ENCODE measurements around the gene IPO4. TPM values are rescaled to one million over a fixed set of nuclear protein-coding genes. Genes with fewer than 3 reads are reported as not detected.

The IPO4 gene
- total and polyA plus RNA-seq, 2 of the 13 experiments (the other 11 are each of a cell fraction or from before 2014, with no cell fraction given), result 39.0 to 179 TPM

DNA sequence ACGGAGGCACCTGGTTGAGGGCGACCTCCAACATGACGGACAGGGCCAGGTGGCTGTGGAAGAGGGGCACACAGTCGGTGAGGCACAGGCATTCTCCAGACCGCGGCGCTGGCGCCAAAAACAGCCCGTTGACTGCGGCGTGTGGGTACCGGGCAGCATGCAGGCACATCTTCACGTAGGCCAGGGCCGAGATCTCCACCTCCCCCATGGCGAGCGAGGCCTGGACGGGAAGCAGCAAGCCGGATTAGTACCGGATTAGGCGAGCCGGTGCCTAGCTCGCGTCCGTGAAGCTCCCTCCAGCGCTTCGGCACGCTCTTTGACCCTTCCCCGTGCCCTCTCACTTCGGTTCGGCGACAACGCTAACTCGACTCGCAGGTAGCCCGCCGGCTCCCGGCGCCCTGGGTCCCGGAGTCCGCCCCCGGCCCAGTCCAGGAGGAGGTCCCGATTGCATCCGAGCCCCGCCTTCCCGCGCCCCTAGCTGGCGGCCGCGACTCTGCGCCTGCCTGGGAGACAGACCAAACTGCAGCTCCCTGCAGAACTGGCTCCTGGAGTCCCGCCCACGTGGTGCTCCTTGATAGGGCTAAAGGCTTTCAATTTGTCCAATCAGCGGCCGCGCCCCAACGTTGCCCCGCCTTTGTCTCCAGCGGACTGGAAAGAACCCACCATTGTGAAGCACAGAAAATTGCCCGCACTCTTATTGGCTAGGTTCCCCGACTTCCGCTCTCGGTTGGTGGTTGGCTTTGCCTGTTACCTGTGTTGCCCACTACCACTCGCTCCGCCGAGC is 47.3 kb downstream of the IPO4 start, which contains the start of gene EMC9 (continued):
- TF ChIP-seq, protein P1, sequence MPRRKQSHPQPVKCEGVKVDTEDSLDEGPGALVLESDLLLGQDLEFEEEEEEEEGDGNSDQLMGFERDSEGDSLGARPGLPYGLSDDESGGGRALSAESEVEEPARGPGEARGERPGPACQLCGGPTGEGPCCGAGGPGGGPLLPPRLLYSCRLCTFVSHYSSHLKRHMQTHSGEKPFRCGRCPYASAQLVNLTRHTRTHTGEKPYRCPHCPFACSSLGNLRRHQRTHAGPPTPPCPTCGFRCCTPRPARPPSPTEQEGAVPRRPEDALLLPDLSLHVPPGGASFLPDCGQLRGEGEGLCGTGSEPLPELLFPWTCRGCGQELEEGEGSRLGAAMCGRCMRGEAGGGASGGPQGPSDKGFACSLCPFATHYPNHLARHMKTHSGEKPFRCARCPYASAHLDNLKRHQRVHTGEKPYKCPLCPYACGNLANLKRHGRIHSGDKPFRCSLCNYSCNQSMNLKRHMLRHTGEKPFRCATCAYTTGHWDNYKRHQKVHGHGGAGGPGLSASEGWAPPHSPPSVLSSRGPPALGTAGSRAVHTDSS (CRISPR knock-in tag; conservative IDR thresholded peaks at IDR 0.05), result peak; percentile 100
- TF ChIP-seq RFX1 (IDR thresholded peaks at IDR 0.05), result no peak; the same call in 1 of the 2 replicates
- TF ChIP-seq HNF4G (IDR thresholded peaks at IDR 0.05; ENCODE audit: borderline replicate concordance, low read depth, low read length), result 0 out of 2 replicates have a peak, but pooled peaks have one; percentile 23
- peak; percentile 91 for TF ChIP-seq HNF4G (CRISPR knock-in tag; IDR thresholded peaks at IDR 0.05; ENCODE audit: borderline replicate concordance, low read depth)
- peak; percentile 86 for TF ChIP-seq MYC (CRISPR knock-in tag; IDR thresholded peaks at IDR 0.05; ENCODE audit: borderline replicate concordance)
- peak; percentile 77; the same call in 1 of the 2 replicates for TF ChIP-seq ZNF768 (CRISPR knock-in tag; IDR thresholded peaks at IDR 0.05)
- TF ChIP-seq KLF13 (CRISPR knock-in tag; IDR thresholded peaks at IDR 0.05), result peak; percentile 94
- TF ChIP-seq ZNF350 (CRISPR knock-in tag; IDR thresholded peaks at IDR 0.05; ENCODE audit: borderline replicate concordance, low read depth), result peak; percentile 99
- TF ChIP-seq, protein P2, sequence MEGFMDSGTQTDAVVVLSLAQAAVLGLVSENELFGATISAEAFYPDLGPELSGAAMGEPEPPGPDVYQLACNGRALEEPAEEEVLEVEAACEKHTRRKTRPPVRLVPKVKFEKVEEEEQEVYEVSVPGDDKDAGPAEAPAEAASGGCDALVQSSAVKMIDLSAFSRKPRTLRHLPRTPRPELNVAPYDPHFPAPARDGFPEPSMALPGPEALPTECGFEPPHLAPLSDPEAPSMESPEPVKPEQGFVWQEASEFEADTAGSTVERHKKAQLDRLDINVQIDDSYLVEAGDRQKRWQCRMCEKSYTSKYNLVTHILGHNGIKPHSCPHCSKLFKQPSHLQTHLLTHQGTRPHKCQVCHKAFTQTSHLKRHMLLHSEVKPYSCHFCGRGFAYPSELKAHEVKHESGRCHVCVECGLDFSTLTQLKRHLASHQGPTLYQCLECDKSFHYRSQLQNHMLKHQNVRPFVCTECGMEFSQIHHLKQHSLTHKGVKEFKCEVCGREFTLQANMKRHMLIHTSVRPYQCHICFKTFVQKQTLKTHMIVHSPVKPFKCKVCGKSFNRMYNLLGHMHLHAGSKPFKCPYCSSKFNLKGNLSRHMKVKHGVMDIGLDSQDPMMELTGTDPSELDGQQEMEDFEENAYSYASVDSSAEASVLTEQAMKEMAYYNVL (CRISPR knock-in tag; IDR thresholded peaks at IDR 0.05; ENCODE audit: borderline replicate concordance), result peak; percentile 48; the same call in 1 of the 2 replicates
- TF ChIP-seq FOXK2 (IDR thresholded peaks at IDR 0.05), result peak; percentile 57; the same call in 1 of the 2 replicates
- TF ChIP-seq, protein P3, sequence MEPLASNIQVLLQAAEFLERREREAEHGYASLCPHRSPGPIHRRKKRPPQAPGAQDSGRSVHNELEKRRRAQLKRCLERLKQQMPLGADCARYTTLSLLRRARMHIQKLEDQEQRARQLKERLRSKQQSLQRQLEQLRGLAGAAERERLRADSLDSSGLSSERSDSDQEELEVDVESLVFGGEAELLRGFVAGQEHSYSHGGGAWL (CRISPR knock-in tag; IDR thresholded peaks at IDR 0.05), result peak; percentile 95
- TF ChIP-seq, protein P4, sequence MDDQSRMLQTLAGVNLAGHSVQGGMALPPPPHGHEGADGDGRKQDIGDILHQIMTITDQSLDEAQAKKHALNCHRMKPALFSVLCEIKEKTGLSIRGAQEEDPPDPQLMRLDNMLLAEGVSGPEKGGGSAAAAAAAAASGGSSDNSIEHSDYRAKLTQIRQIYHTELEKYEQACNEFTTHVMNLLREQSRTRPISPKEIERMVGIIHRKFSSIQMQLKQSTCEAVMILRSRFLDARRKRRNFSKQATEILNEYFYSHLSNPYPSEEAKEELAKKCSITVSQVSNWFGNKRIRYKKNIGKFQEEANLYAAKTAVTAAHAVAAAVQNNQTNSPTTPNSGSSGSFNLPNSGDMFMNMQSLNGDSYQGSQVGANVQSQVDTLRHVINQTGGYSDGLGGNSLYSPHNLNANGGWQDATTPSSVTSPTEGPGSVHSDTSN (CRISPR knock-in tag; IDR thresholded peaks at IDR 0.05; ENCODE audit: borderline replicate concordance), result no peak
- peak; percentile 7 for TF ChIP-seq ADNP (CRISPR knock-in tag; IDR thresholded peaks at IDR 0.05)
- TF ChIP-seq BHLHE40 (IDR thresholded peaks at IDR 0.05; ENCODE audit: low read length), result no peak; the same call in 1 of the 2 replicates
- TF ChIP-seq THYN1 (CRISPR knock-in tag; IDR thresholded peaks at IDR 0.05; ENCODE audit: borderline replicate concordance, low read depth), result peak; percentile 97
- TF ChIP-seq CENPX (CRISPR knock-in tag; IDR thresholded peaks at IDR 0.05), result no peak
- no peak for TF ChIP-seq TCF7L2 (IDR thresholded peaks at IDR 0.05; ENCODE audit: low read depth, low read length)
- no peak for TF ChIP-seq ZNF670 (CRISPR knock-in tag; IDR thresholded peaks at IDR 0.05; ENCODE audit: borderline replicate concordance)
- TF ChIP-seq HOXA7 (CRISPR knock-in tag; IDR thresholded peaks at IDR 0.05), result no peak

Data from HepG2 (cell line).